K562 (cell line): ENCODE data around the gene TBXAS1. TPM values are rescaled to one million over a fixed set of nuclear protein-coding genes. Genes with fewer than 3 reads are reported as not detected.

ENCODE experiments used
- CEBPB ChIP-seq: fragments of 450-650 bp; IDR thresholded peaks from 2 replicates; pipeline ENCODE4 v1.6.1; 2016; ENCODE audit warnings: missing genetic modification characterization, missing compliant biosample characterization
- ETV5 ChIP-seq: sonication (generic); formaldehyde crosslinking; IDR thresholded peaks from 2 replicates; pipeline ENCODE4 v1.4.0; 2020; ENCODE audit warnings: low read depth, mild to moderate bottlenecking, missing genetic modification reagents
- HDGF ChIP-seq: fragments of 450-650 bp; IDR thresholded peaks from 2 replicates; pipeline ENCODE4 v1.6.1; 2016
- HMG20B ChIP-seq: fragments of 250-450 bp; sonication (Bioruptor Pico); IDR thresholded peaks from 2 replicates; pipeline ENCODE4 v1.5.0; 2021; ENCODE audit warnings: mild to moderate bottlenecking
- MAZ ChIP-seq, 2 experiments: fragments of 450-650 bp in 1 of 2; sonication (generic) in 1 of 2; formaldehyde crosslinking; IDR thresholded peaks in 1 of 2; conservative IDR thresholded peaks in 1 of 2; 2 replicates each; pipeline versions ENCODE4 v1.4.0 to v1.5.0; 2020; ENCODE audit warnings: mild to moderate bottlenecking in 1 of 2, missing genetic modification reagents in 1 of 2
- POLR2A ChIP-seq: fragments of 450-650 bp; conservative IDR thresholded peaks from 2 replicates; pipeline ENCODE4 v1.6.1; 2016
- TSC22D4 ChIP-seq: fragments of 450-650 bp; IDR thresholded peaks from 2 replicates; pipeline ENCODE4 v1.6.1; 2016; ENCODE audit warnings: missing genetic modification characterization, missing biosample characterization, control low read depth
- ZNF282 ChIP-seq: sonication (generic); formaldehyde crosslinking; IDR thresholded peaks from 2 replicates; pipeline ENCODE4 v1.8.1; 2023; ENCODE audit warnings: missing genetic modification reagents
- polyA plus RNA-seq, 8 experiments: library from polyadenylated mRNA; depleted of rRNA in 4 of 8; stranded (reverse) in 5 of 8; unstranded in 3 of 8; fragments of >200 nt; fragmentation: Nextera tagmentation in 2 of 8; fragmentation: Illumina TruSeq in 1 of 8; extraction: Ambion mirVana in 2 of 8; extraction: Trizol in 1 of 8; gene quantifications; 2 replicates each; pipeline versions ENCODE4 v1.2.1 to v1.2.3, GENCODE V29; 2011 to 2014; ENCODE audit warnings: inconsistent platforms in 1 of 8, missing spikeins in 1 of 8
- total RNA-seq, 7 experiments: library from RNA; depleted of rRNA in 6 of 7; stranded (reverse); fragments of >200 nt in 6 of 7; fragmentation: Illumina TruSeq in 2 of 7; extraction: Trizol in 2 of 7; gene quantifications; 2 replicates each; pipeline versions ENCODE4 v1.2.1 to v1.2.3, GENCODE V29; 2011 to 2021; ENCODE audit warnings: low replicate concordance in 1 of 7
- TF ChIP-seq, protein P1 (sequence below), 3 experiments: fragments of 200-800 bp in 1 of 3; fragments of 250-450 bp in 1 of 3; fragments of 450-650 bp in 1 of 3; sonication (Bioruptor Pico) in 1 of 3; sonication (Bioruptor generic) in 1 of 3; formaldehyde crosslinking in 1 of 3; IDR thresholded peaks; 2 replicates each; pipeline versions ENCODE4 v1.6.1 to v1.8.0; 2016 to 2022; ENCODE audit warnings: mild to moderate bottlenecking in 2 of 3, missing genetic modification characterization in 2 of 3, missing compliant biosample characterization in 1 of 3, moderate library complexity in 1 of 3
- TF ChIP-seq, protein P2 (sequence below): sonication (generic); formaldehyde crosslinking; IDR thresholded peaks from 2 replicates; pipeline ENCODE4 v1.8.1; 2023; ENCODE audit warnings: mild to moderate bottlenecking, missing genetic modification reagents
- TF ChIP-seq, protein P3 (sequence below): fragments of 450-650 bp; IDR thresholded peaks from 2 replicates; pipeline ENCODE4 v1.6.1; 2016; ENCODE audit warnings: borderline replicate concordance
- TF ChIP-seq, protein P4 (sequence below), 2 experiments: fragments of 450-650 bp; IDR thresholded peaks; 2 replicates each; pipeline ENCODE4 v1.6.1; 2018; ENCODE audit warnings: mild to moderate bottlenecking in 2 of 2, low read depth in 1 of 2; ENCODE audit not compliant: partially characterized antibody in 2 of 2
- TF ChIP-seq, protein P5 (sequence below): fragments of 450-650 bp; IDR thresholded peaks from 2 replicates; pipeline ENCODE4 v1.6.1; 2016; ENCODE audit warnings: mild to moderate bottlenecking

TBXAS1 gene
- total and polyA plus RNA-seq, 9 of the 15 experiments (the other 6 are each of a cell fraction or from before 2014, with no cell fraction given) = 1.1 to 8.3 (median 1.9) TPM

DNA sequence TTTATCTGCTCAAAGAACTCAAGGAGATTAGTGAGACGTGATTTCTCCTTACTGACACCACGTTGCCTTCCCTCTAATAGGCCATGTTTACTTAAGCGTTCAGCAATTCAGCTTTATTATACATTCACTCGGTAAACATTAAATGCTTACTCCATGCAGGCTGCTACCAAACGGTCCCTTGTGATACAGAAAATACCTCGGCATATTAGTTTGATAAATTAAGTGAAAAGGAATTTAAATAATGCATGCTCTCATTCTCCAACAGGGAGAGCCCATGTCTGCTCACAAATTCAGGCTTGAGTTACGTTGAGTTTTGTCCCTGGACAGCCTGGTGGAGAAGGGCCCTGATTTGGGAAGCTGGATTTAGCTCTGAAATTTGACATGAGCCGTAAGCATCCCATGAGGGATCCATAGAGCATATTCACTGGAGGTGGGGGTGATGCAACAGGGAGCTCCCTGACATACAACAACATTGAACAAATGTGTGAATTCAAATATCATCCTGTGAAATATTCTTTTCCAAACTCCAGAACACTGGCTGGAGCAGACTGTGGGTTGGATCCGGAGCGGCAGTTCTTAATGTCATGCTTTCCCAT, 86.3 kb downstream of the TBXAS1 start (continued):
- no peak for TF ChIP-seq CEBPB (tag)
- no peak for TF ChIP-seq HMG20B (CRISPR knock-in tag)
- no peak for TF ChIP-seq MAZ (CRISPR knock-in tag; conservative IDR thresholded peaks at IDR 0.05 in 1 of 2, IDR thresholded peaks at IDR 0.05 in 1 of 2)
- TF ChIP-seq TSC22D4 (tag) = no peak
- no peak for TF ChIP-seq ZNF282
- TF ChIP-seq, protein P1, sequence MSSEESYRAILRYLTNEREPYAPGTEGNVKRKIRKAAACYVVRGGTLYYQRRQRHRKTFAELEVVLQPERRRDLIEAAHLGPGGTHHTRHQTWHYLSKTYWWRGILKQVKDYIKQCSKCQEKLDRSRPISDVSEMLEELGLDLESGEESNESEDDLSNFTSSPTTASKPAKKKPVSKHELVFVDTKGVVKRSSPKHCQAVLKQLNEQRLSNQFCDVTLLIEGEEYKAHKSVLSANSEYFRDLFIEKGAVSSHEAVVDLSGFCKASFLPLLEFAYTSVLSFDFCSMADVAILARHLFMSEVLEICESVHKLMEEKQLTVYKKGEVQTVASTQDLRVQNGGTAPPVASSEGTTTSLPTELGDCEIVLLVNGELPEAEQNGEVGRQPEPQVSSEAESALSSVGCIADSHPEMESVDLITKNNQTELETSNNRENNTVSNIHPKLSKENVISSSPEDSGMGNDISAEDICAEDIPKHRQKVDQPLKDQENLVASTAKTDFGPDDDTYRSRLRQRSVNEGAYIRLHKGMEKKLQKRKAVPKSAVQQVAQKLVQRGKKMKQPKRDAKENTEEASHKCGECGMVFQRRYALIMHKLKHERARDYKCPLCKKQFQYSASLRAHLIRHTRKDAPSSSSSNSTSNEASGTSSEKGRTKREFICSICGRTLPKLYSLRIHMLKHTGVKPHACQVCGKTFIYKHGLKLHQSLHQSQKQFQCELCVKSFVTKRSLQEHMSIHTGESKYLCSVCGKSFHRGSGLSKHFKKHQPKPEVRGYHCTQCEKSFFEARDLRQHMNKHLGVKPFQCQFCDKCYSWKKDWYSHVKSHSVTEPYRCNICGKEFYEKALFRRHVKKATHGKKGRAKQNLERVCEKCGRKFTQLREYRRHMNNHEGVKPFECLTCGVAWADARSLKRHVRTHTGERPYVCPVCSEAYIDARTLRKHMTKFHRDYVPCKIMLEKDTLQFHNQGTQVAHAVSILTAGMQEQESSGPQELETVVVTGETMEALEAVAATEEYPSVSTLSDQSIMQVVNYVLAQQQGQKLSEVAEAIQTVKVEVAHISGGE (CRISPR knock-in tag; IDR thresholded peaks at IDR 0.05) = no peak
- no peak for TF ChIP-seq ETV5 (CRISPR knock-in tag)
- TF ChIP-seq, protein P2, sequence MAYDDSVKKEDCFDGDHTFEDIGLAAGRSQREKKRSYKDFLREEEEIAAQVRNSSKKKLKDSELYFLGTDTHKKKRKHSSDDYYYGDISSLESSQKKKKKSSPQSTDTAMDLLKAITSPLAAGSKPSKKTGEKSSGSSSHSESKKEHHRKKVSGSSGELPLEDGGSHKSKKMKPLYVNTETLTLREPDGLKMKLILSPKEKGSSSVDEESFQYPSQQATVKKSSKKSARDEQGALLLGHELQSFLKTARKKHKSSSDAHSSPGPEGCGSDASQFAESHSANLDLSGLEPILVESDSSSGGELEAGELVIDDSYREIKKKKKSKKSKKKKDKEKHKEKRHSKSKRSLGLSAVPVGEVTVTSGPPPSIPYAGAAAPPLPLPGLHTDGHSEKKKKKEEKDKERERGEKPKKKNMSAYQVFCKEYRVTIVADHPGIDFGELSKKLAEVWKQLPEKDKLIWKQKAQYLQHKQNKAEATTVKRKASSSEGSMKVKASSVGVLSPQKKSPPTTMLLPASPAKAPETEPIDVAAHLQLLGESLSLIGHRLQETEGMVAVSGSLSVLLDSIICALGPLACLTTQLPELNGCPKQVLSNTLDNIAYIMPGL = no peak
- no peak for TF ChIP-seq HDGF
- TF ChIP-seq, protein P3, sequence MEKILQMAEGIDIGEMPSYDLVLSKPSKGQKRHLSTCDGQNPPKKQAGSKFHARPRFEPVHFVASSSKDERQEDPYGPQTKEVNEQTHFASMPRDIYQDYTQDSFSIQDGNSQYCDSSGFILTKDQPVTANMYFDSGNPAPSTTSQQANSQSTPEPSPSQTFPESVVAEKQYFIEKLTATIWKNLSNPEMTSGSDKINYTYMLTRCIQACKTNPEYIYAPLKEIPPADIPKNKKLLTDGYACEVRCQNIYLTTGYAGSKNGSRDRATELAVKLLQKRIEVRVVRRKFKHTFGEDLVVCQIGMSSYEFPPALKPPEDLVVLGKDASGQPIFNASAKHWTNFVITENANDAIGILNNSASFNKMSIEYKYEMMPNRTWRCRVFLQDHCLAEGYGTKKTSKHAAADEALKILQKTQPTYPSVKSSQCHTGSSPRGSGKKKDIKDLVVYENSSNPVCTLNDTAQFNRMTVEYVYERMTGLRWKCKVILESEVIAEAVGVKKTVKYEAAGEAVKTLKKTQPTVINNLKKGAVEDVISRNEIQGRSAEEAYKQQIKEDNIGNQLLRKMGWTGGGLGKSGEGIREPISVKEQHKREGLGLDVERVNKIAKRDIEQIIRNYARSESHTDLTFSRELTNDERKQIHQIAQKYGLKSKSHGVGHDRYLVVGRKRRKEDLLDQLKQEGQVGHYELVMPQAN = no peak
- TF ChIP-seq, protein P4, sequence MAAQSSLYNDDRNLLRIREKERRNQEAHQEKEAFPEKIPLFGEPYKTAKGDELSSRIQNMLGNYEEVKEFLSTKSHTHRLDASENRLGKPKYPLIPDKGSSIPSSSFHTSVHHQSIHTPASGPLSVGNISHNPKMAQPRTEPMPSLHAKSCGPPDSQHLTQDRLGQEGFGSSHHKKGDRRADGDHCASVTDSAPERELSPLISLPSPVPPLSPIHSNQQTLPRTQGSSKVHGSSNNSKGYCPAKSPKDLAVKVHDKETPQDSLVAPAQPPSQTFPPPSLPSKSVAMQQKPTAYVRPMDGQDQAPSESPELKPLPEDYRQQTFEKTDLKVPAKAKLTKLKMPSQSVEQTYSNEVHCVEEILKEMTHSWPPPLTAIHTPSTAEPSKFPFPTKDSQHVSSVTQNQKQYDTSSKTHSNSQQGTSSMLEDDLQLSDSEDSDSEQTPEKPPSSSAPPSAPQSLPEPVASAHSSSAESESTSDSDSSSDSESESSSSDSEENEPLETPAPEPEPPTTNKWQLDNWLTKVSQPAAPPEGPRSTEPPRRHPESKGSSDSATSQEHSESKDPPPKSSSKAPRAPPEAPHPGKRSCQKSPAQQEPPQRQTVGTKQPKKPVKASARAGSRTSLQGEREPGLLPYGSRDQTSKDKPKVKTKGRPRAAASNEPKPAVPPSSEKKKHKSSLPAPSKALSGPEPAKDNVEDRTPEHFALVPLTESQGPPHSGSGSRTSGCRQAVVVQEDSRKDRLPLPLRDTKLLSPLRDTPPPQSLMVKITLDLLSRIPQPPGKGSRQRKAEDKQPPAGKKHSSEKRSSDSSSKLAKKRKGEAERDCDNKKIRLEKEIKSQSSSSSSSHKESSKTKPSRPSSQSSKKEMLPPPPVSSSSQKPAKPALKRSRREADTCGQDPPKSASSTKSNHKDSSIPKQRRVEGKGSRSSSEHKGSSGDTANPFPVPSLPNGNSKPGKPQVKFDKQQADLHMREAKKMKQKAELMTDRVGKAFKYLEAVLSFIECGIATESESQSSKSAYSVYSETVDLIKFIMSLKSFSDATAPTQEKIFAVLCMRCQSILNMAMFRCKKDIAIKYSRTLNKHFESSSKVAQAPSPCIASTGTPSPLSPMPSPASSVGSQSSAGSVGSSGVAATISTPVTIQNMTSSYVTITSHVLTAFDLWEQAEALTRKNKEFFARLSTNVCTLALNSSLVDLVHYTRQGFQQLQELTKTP (IDR thresholded peaks at IDR 0.05; ENCODE audit: low read depth in 1 of 2, partially characterized antibody in 2 of 2) = no peak
- TF ChIP-seq POLR2A = no peak
- TF ChIP-seq, protein P5, sequence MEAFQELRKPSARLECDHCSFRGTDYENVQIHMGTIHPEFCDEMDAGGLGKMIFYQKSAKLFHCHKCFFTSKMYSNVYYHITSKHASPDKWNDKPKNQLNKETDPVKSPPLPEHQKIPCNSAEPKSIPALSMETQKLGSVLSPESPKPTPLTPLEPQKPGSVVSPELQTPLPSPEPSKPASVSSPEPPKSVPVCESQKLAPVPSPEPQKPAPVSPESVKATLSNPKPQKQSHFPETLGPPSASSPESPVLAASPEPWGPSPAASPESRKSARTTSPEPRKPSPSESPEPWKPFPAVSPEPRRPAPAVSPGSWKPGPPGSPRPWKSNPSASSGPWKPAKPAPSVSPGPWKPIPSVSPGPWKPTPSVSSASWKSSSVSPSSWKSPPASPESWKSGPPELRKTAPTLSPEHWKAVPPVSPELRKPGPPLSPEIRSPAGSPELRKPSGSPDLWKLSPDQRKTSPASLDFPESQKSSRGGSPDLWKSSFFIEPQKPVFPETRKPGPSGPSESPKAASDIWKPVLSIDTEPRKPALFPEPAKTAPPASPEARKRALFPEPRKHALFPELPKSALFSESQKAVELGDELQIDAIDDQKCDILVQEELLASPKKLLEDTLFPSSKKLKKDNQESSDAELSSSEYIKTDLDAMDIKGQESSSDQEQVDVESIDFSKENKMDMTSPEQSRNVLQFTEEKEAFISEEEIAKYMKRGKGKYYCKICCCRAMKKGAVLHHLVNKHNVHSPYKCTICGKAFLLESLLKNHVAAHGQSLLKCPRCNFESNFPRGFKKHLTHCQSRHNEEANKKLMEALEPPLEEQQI = no peak
